PC-9 (cell line): Measurements from ENCODE around the gene HTR4.

Source experiments
- CTCF ChIP-seq: fragments of 200-600 bp; sonication (generic); conservative IDR thresholded peaks from 2 replicates; pipeline ENCODE4 v1.6.1; 2017; ENCODE audit warnings: mixed run types, antibody characterized with exemption, mild to moderate bottlenecking, moderate library complexity
- EZH2 ChIP-seq: fragments of 200-600 bp; sonication (generic); IDR thresholded peaks from 2 replicates; pipeline ENCODE4 v1.8.0; 2017; ENCODE audit warnings: antibody characterized with exemption, low read depth

GRCh38 chr5:148457183-148457620, 197.1 kb downstream of the HTR4 start:
- TF ChIP-seq EZH2 (no peak), CTCF (peak; percentile 46)
